ENCODE measurements around the gene TBC1D2B. TPM values are rescaled to one million over a fixed set of nuclear protein-coding genes. Genes with fewer than 3 reads are reported as not detected.
"Not testable (repeated sequence)": the region's sequence is repeated elsewhere in the genome, so short reads cannot be mapped to it uniquely, and the experiment has no call there.

The TBC1D2B gene
- total and polyA plus RNA-seq, 8 donors = 13.4 to 35.8 (median 22.6) TPM

DNA sequence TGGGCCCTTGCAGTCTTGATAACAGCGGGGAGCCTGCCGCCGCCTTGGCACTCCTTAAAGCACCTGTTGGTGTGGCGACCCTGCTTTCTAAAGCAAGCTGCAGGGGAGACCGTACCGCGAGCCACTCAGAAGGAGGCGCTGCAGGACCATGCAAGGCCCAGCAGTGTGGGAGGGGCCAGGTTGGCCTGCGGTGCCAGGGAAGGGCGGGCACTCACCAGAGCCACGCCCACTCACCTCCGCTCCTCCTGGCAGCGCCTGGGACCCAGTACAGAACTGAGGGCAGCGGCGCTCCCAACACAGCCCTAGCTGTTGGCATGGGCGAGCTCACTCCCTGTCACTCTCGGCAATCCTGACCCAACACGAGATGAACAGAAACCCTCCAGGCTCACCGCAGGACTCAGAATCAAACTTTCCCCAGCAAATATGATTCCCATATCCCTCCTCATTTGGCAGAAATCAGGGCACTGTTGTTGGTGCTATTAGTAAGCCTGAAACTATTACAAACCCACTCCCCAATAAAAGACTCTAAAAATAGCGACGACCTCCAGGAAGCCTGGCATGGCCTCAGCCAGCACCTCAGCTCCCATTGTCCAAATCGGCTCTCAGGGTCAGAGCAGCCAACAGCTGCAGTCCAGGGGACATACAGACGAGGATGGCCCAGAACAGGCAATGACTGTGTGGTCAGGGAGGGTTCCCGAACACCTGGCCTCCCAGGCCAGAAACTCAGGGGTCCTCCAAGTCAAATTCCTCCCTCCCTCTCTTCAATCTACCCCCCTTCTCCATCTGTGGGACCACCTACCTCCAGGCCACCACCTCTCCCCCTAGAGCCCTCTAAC, 77.2 kb downstream of the TBC1D2B start:
- Histone ChIP-seq H3K4me3 (no peak overlapping the region), H3K36me3 (peaks cover 0 to 8% (median 0%) of the 10 kb centered on the region in 3 donors), H3K27ac (peak overlapping the region in 1 of 4 donors; percentile 19), H3K4me1 (peaks cover 27 to 29% (median 28%) of the 10 kb centered on the region in 3 donors), H3K27me3 (no peaks in the 10 kb centered on the region), H3K9me3 (no peaks in the 10 kb centered on the region)
- ATAC-seq (peak; percentile 69 to 88 (median 83)), DNase-seq (peak; percentile 89 to 98 (median 93)), FAIRE-seq (no peak)
- 28 to 32% methylated on average over 24 of the region's 24 CpGs for WGBS, 2 donors
- intact Hi-C loops (cut with DNase I) = no loop called here
- TF ChIP-seq, protein P1, sequence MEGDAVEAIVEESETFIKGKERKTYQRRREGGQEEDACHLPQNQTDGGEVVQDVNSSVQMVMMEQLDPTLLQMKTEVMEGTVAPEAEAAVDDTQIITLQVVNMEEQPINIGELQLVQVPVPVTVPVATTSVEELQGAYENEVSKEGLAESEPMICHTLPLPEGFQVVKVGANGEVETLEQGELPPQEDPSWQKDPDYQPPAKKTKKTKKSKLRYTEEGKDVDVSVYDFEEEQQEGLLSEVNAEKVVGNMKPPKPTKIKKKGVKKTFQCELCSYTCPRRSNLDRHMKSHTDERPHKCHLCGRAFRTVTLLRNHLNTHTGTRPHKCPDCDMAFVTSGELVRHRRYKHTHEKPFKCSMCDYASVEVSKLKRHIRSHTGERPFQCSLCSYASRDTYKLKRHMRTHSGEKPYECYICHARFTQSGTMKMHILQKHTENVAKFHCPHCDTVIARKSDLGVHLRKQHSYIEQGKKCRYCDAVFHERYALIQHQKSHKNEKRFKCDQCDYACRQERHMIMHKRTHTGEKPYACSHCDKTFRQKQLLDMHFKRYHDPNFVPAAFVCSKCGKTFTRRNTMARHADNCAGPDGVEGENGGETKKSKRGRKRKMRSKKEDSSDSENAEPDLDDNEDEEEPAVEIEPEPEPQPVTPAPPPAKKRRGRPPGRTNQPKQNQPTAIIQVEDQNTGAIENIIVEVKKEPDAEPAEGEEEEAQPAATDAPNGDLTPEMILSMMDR (IDR thresholded peaks at IDR 0.05) = peak; percentile 33 to 79 (median 66)

DNA sequence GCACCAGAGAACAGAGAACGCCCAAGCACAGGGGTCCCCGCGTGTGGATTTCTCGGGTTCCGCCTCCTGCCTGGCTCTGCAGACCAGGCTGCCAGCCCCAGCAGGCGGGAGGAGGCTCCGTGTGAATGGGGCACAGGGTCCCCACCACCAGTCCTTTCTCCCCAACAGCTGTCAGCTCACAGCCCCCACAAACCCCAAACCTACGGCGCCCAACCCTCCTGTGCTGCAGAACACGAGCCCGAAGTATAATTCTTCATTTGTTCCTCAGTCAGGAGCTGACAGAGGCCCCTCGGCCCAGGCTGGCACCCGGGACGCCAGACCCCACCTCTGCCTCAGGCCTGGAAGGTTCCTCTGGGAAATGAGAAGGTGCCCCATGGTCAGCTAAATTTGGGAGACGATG, 78.0 kb downstream of the TBC1D2B start:
- ATAC-seq (no peak), DNase-seq (peak in 2 of 6 donors; percentile 39 to 64), FAIRE-seq (no peak)
- 77 to 89% methylated on average over 15 of the region's 15 CpGs for WGBS, 2 donors
- Histone ChIP-seq H3K27ac (no peak overlapping the region), H3K27me3 (no peaks in the 10 kb centered on the region), H3K36me3 (peaks cover 0 to 8% (median 0%) of the 10 kb centered on the region in 3 donors), H3K4me3 (no peak overlapping the region), H3K4me1 (peaks cover 19 to 20% (median 20%) of the 10 kb centered on the region in 3 donors), H3K9me3 (no peaks in the 10 kb centered on the region)
- TF ChIP-seq, protein P1 (IDR thresholded peaks at IDR 0.05) = no peak
- intact Hi-C loops (cut with DNase I) = loop anchor here in 2 of 3 donors (2.0 to 10.0 kb wide), 2 partner anchors 105 to 109 kb away; no protein-coding TSS in a partner anchor

- peak in 1 of 6 donors; percentile 23 for DNase-seq
- no peak for FAIRE-seq
- H3K27me3 ChIP-seq = no peaks in the 10 kb centered on the region
- peaks cover 0 to 8% (median 0%) of the 10 kb centered on the region in 3 donors for H3K36me3 ChIP-seq
- no peaks in the 10 kb centered on the region for H3K9me3 ChIP-seq
- no peak for ATAC-seq
- TF ChIP-seq, protein P1 (IDR thresholded peaks at IDR 0.05) = no peak
- H3K4me3 ChIP-seq = no peak overlapping the region
- peaks cover 16 to 20% (median 20%) of the 10 kb centered on the region in 3 donors for H3K4me1 ChIP-seq
- 92 to 96% methylated on average over 8 of the region's 8 CpGs for WGBS, 2 donors
- intact Hi-C loops (cut with DNase I) = loop anchor here in 2 of 3 donors (2.0 to 10.0 kb wide), 2 partner anchors 106 to 110 kb away; no protein-coding TSS in a partner anchor
- no peak overlapping the region for H3K27ac ChIP-seq
Observed at GRCh38 chr15:77998592-77998991, 78.9 kb downstream of the TBC1D2B start.

GRCh38 chr15:77997761-77998554, 79.6 kb downstream of the TBC1D2B start:
- intact Hi-C loops (cut with DNase I) = loop anchor here in 2 of 3 donors (2.0 to 10.0 kb wide), 2 partner anchors 107 to 111 kb away; no protein-coding TSS in a partner anchor
- ATAC-seq, H3K27me3 ChIP-seq, H3K9me3 ChIP-seq, H3K27ac ChIP-seq, H3K36me3 ChIP-seq, FAIRE-seq, H3K4me3 ChIP-seq: not testable (repeated sequence)
- DNase-seq = peak in 1 of 6 donors; percentile 31
- H3K4me1 ChIP-seq = peaks cover 14 to 21% (median 19%) of the 10 kb centered on the region in 3 donors
- WGBS, 2 donors = 91 to 92% methylated on average over 21 to 23 of the region's 23 CpGs

DNA sequence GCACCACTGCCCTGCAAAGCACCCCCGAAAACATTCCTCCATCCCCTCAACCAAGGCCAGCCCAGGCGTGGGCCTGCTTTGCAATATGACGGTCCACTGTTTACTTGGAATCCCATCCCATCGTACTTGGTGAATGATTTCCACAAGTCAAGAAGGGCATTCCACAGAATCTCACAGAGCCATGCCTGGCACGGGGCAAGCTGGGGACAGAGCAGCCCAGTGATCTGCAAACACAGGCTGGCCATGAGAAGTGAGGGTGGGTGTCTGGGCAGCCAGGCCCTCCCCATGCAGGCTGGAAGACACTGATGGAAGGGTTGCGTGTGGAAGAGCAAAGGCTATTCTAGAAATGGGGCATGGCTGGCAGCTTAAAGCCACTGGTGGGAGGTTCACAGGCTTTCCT, 80.3 kb downstream of the TBC1D2B start:
- peak in 1 of 6 donors; percentile 10 for DNase-seq
- H3K27ac ChIP-seq, H3K4me3 ChIP-seq, H3K36me3 ChIP-seq, H3K27me3 ChIP-seq, ATAC-seq, FAIRE-seq, H3K9me3 ChIP-seq: not testable (repeated sequence)
- peaks cover 15 to 18% (median 18%) of the 10 kb centered on the region in 3 donors for H3K4me1 ChIP-seq
- WGBS, 2 donors = 82 to 92% methylated on average over 6 of the region's 6 CpGs
- intact Hi-C loops (cut with DNase I) = loop anchor here in 1 of 3 donors (10.0 kb wide), 1 partner anchor 108 kb away; no protein-coding TSS in a partner anchor

DNA sequence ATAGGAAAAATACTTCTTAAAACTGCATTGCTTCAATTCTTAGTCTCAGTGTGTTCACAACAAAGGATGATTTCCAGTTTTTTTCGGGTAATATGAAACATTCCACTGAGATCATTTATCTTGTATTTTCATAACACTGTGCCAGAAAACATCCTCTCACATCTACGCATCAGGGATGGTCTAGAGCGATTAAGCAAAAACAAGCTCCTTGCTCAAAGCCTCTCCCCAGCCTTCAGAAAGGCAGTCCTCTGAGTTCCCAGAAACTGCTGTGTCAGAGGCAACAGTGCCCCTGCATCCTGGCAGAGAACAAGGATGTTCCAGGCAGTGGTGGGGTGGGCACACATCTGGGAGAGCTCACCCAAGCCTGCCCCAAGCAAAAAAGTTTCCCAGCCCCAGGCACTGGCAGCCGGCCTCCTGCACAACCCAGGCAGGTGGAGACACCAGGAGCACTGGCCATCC, 80.8 kb downstream of the TBC1D2B start:
- 77 to 84% methylated on average over 4 of the region's 4 CpGs for WGBS, 2 donors
- DNase-seq = peak in 2 of 6 donors; percentile 24 to 43
- not testable (repeated sequence) for H3K27me3 ChIP-seq, FAIRE-seq, H3K4me3 ChIP-seq, H3K9me3 ChIP-seq, H3K27ac ChIP-seq, H3K36me3 ChIP-seq, ATAC-seq
- peaks cover 16 to 22% (median 22%) of the 10 kb centered on the region in 3 donors for H3K4me1 ChIP-seq
- intact Hi-C loops (cut with DNase I) = loop anchor here in 1 of 3 donors (10.0 kb wide), 1 partner anchor 108 kb away; no protein-coding TSS in a partner anchor

- not testable (repeated sequence) for H3K36me3 ChIP-seq
Observed at GRCh38 chr15:77996226-77996625, 81.3 kb downstream of the TBC1D2B start.

DNA sequence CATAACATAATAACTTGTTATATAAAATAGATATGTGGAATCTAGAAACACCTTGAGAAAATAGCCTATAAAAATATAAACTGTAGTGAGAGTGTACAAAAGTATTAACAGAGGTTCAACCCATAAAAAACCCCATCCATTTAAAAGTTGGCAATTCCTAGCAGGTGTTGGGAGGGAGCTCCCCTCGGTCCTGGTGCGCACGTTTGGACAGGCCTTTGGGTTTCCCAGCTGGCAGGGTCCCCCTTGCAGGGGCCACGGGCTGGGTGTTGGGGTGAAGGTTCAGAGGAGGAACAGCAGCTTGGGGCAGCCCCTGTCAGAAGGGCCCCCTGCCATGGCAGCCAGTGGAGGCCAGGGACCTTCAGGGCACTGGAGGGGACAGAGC, 82.0 kb downstream of the TBC1D2B start:
- intact Hi-C loops (cut with DNase I) = loop anchor here in 1 of 3 donors (10.0 kb wide), 1 partner anchor 109 kb away; no protein-coding TSS in a partner anchor
- H3K36me3 ChIP-seq, H3K4me3 ChIP-seq, H3K27me3 ChIP-seq, H3K9me3 ChIP-seq, FAIRE-seq, ATAC-seq, H3K27ac ChIP-seq: not testable (repeated sequence)
- WGBS, 2 donors = 72 to 94% methylated on average over 4 of the region's 4 CpGs
- peaks cover 14 to 29% (median 28%) of the 10 kb centered on the region in 3 donors for H3K4me1 ChIP-seq
- DNase-seq = peak in 1 of 6 donors; percentile 5

More at GRCh38 chr15:77996226-77996625, 81.3 kb downstream of the TBC1D2B start:
- H3K9me3 ChIP-seq, H3K4me3 ChIP-seq, ATAC-seq, H3K27me3 ChIP-seq, H3K27ac ChIP-seq, FAIRE-seq: not testable (repeated sequence)
- peak in 1 of 6 donors; percentile 8 for DNase-seq
- H3K4me1 ChIP-seq = peaks cover 16 to 24% (median 22%) of the 10 kb centered on the region in 3 donors
- intact Hi-C loops (cut with DNase I) = loop anchor here in 1 of 3 donors (10.0 kb wide), 1 partner anchor 109 kb away; no protein-coding TSS in a partner anchor
- WGBS, 2 donors = 83 to 84% methylated on average over 7 to 8 of the region's 8 CpGs
